ENCODE results near the gene RAB44.

DNA sequence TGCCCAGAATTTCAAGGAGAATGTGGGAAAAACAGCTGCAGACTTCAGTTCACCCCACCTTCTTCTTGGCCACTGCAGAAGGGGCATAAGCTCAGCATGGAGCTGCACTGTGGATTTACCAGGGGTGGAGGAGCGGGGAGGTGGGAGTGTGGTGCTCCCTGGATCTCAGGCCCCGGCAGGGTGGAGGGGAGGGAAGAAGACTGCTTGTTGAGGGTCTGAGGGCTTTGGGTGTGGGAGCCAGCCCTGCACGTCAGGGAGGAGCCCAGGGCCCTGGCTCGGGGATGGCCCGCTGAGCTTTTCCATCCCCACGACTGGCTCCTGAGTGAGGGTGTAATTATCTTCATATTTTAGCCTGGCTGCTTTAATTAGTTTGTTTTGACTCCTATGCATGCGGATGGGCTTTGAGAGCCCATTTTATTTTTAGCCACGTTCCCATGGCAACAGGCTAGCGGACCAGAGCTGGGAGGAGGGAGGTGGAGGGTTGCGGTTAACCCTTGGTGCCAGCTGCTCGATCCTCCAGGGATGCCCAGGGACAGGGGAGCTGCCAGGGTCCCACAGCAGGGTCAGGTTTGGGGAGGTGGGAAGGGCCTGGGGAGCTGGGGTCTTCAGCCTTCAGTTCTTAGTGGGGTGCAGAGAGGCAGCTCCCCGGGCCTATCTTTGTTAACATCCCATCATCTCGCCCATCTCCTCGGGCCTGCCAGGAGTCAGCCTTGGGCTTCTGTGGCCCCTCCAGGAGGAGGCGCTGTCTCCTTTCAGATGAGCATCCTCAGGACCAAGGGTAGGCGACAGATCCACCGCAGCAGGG lies 68.2 kb downstream of the RAB44 start:
- TF ChIP-seq RAD21 (IDR thresholded peaks at IDR 0.05; ENCODE audit: low read length) (peak; percentile 98), POLR2A (IDR thresholded peaks at IDR 0.05; ENCODE audit: low read depth, low read length) (0 out of 2 replicates have a peak, but pooled peaks have one; percentile 32), MXI1 (IDR thresholded peaks at IDR 0.05; ENCODE audit: borderline replicate concordance, low read depth, low read length) (no peak), FOS (IDR thresholded peaks at IDR 0.05; ENCODE audit: low read depth, low read length) (no peak), RFX5 (IDR thresholded peaks at IDR 0.05; ENCODE audit: low read depth, low read length) (no peak), MAZ (IDR thresholded peaks at IDR 0.05; ENCODE audit: borderline replicate concordance, low read depth, low read length) (peak; percentile 44; the same call in 1 of the 2 replicates), SMC3 (IDR thresholded peaks at IDR 0.05; ENCODE audit: low read depth, low read length) (peak; percentile 97), BHLHE40 (IDR thresholded peaks at IDR 0.05; ENCODE audit: low read depth, low read length) (no peak), CHD1 (IDR thresholded peaks at IDR 0.05; ENCODE audit: low read depth, low read length) (no peak), NFE2L2 (IDR thresholded peaks at IDR 0.05; ENCODE audit: low read depth, low read length) (no peak), RCOR1 (IDR thresholded peaks at IDR 0.05; ENCODE audit: insufficient replicate concordance, low read length) (no peak)
- TF ChIP-seq, protein P1, sequence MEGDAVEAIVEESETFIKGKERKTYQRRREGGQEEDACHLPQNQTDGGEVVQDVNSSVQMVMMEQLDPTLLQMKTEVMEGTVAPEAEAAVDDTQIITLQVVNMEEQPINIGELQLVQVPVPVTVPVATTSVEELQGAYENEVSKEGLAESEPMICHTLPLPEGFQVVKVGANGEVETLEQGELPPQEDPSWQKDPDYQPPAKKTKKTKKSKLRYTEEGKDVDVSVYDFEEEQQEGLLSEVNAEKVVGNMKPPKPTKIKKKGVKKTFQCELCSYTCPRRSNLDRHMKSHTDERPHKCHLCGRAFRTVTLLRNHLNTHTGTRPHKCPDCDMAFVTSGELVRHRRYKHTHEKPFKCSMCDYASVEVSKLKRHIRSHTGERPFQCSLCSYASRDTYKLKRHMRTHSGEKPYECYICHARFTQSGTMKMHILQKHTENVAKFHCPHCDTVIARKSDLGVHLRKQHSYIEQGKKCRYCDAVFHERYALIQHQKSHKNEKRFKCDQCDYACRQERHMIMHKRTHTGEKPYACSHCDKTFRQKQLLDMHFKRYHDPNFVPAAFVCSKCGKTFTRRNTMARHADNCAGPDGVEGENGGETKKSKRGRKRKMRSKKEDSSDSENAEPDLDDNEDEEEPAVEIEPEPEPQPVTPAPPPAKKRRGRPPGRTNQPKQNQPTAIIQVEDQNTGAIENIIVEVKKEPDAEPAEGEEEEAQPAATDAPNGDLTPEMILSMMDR (conservative IDR thresholded peaks at IDR 0.05; ENCODE audit: low read depth, low read length): peak; percentile 98
- TF ChIP-seq, protein P2, sequence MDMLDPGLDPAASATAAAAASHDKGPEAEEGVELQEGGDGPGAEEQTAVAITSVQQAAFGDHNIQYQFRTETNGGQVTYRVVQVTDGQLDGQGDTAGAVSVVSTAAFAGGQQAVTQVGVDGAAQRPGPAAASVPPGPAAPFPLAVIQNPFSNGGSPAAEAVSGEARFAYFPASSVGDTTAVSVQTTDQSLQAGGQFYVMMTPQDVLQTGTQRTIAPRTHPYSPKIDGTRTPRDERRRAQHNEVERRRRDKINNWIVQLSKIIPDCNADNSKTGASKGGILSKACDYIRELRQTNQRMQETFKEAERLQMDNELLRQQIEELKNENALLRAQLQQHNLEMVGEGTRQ (IDR thresholded peaks at IDR 0.05; ENCODE audit: low read depth, low read length): no peak
- TF ChIP-seq, protein P3, sequence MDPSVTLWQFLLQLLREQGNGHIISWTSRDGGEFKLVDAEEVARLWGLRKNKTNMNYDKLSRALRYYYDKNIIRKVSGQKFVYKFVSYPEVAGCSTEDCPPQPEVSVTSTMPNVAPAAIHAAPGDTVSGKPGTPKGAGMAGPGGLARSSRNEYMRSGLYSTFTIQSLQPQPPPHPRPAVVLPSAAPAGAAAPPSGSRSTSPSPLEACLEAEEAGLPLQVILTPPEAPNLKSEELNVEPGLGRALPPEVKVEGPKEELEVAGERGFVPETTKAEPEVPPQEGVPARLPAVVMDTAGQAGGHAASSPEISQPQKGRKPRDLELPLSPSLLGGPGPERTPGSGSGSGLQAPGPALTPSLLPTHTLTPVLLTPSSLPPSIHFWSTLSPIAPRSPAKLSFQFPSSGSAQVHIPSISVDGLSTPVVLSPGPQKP (IDR thresholded peaks at IDR 0.05; ENCODE audit: borderline replicate concordance, low read depth, low read length): no peak

All from IMR-90 (cell line).